Stimulated activated CD8-positive, alpha-beta memory T cell treated with anti-CD3 and anti-CD28 coated beads, Interleukin-15, amount 100 ng/mL, for 4 hours (primary cell): ENCODE data around the gene SHC2.
"Not testable (repeated sequence)": the region's sequence is repeated elsewhere in the genome, so short reads cannot be mapped to it uniquely, and the experiment has no call there.

ENCODE experiments used
- DNase-seq, 2 donors: peaks; one replicate each; pipeline ENCODE4 v3.0.0-alpha.2; 2020; ENCODE audit warnings: low read depth in 2 of 2

SHC2 gene

GRCh38 chr19:406971-407510, 53.8 kb downstream of the SHC2 start:
- no peak for DNase-seq

DNA sequence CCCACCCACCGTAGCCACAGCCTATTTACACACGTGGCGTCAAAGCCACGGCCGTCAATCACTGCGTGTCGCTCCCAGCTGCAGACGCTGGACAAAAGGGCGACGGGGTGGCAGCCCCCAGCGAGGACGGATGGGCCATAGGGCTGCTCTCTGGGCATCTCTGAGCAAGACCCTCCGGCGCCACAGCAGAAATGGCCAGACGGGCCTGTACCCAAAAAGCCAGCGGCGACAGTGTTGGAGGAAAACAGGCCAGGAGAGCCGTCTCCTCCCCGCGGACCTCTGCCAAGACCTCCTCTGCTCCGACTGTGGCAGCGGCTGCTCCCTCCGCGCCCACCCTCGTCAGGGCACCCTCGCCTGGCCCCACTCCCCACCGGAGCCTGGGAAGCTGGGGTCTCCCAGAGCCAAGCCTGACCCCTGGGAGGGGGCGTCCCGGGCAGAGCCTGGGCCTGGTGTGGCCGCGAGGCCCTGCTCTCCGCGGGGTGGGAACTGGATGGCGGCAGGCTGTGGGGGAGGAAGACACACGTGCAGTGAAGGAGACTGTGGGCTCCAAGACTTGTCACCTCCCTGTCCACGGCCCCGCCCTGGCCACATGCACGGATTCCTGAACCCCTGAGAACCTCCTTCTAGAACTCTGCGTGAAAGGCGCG, 54.6 kb downstream of the SHC2 start:
- DNase-seq = no peak

GRCh38 chr19:405121-405965, 55.5 kb downstream of the SHC2 start:
- no peak for DNase-seq

- DNase-seq = no peak
Measured at GRCh38 chr19:403221-404027, 57.4 kb downstream of the SHC2 start.

DNA sequence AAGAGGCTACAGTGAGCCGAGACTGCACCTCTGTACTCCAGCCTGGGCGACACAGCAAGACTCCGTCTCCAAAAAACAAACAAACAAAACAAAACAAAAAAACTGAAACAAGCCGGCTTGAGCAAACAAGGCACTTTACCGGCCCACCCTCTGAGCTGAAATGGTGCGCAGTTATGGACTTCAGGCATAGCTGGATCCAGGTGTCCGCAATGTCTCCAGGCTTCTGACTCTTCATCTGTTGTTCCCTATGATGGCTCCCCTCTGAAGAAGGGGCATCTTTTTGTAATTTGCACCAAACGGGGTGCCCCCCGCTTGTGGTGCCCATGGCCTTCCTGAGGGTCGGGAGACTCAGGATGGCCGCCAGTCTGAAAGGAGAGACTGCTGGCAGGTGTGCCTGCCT, 58.0 kb downstream of the SHC2 start:
- DNase-seq = no peak

- DNase-seq = no peak
Measured at GRCh38 chr19:401866-402511, 58.8 kb downstream of the SHC2 start.

DNA sequence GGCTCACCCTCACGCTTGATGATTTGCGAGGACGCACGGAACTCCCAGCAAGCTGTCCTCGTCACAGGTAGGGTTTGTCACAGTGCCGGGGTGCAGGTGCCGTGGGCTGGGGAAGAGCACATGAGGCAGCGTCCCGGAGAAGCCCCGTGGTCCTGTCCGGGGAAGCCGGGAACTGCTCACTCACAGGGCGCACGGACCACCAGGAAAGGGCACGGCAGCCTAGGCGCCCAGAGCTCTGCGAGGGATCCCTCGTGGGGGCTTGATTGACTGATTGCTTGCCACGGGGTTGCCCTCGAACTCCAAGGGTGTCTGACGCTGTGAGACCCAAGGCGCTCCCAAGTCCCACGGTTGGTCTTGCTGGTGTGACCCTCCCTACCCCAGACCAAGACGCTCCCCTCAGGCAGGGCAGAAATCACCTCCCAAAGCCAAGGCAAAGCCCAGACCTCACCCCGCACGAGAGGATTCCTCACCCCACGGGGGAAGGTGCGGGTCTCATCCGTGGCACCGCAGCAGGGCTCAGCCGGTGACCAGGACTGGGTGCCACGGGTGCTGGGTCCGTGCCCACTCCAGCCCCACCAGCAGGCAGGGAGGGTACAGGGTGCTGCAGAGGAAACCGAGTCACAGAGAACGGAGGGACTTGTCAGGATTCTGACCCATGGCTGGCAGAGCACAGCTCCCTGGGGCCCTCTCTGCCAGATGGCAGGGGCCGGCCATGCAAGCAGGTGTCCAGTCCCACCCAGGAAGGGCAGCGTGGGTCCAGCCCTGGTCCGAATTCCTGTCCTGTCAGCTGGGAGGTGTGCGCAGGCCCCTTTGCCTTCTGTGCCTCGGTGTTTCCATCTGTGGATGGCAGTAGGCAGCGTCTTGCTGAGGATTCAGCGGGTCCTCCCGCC, 59.6 kb downstream of the SHC2 start:
- no peak for DNase-seq

- DNase-seq = no peak
Measured at GRCh38 chr19:399370-399769, 61.5 kb downstream of the SHC2 start.

DNA sequence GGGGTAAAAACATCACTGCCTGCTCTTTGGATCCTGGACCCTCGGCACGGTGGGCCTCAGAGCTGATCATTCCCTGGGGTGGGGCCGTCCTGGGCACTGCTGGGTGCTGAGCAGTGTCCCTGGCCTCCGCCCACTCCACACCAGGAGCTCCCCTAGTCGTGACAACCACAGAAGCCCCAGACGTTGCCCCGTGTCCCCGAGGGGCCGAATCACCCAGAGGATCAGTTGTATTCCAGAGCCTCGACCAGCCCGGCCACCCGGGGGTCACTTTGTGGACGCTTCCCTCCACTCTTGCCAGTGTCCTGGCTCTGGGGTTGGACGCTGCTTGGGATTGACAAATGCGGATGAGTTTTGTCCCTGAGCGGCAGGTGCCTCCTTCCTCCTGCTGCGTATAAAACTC, 62.1 kb downstream of the SHC2 start:
- no peak for DNase-seq

- no peak for DNase-seq
Measured at GRCh38 chr19:397941-398706, 62.7 kb downstream of the SHC2 start.

GRCh38 chr19:397321-397720, 63.5 kb downstream of the SHC2 start:
- DNase-seq = no peak

- no peak for DNase-seq
Measured at GRCh38 chr19:395467-395866, 65.4 kb downstream of the SHC2 start.

DNA sequence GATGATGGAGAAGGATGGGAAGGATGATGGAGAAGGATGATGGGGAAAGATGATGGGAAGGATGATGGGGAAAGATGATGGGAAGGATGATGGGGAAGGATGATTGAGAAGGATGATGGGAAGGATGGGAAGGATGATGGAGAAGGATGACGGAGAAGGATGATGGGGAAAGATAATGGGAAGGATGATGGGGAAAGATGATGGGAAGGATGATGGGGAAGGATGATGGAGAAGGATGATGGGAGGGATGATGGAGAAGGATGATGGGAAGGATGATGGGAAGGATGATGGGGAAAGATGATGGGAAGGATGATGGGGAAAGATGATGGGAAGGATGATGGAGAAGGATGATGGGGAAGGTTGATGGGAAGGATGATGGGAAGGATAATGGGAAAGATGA, 66.0 kb downstream of the SHC2 start:
- not testable (repeated sequence) for DNase-seq

DNA sequence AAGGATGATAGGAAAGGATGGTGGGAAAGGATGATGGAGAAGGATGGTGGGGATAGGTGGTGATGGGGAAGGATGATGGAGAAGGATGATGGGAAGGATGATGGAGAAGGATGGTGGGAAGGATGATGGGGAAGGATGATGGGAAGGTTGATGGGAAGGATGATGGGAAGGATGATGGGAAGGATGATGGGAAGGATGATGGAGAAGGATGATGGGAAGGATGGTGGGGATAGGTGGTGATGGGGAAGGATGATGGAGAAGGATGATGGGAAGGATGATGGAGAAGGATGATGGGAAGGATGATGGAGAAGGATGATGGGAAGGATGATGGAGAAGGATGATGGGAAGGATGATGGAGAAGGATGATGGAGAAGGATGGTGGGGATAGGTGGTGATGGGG, 67.3 kb downstream of the SHC2 start:
- not testable (repeated sequence) for DNase-seq

GRCh38 chr19:392375-392970, 68.4 kb downstream of the SHC2 start:
- DNase-seq = no peak

- DNase-seq = no peak
Measured at GRCh38 chr19:391726-392374, 69.0 kb downstream of the SHC2 start.

- DNase-seq = no peak
Measured at GRCh38 chr19:391207-391557, 69.7 kb downstream of the SHC2 start.

GRCh38 chr19:390386-391206, 70.2 kb downstream of the SHC2 start:
- no peak for DNase-seq
